Epidermal melanocyte (primary cell): ENCODE data around the gene PLCE1.

Source experiments
- DNase-seq: peaks from one replicate; pipeline ENCODE4 v3.0.0; 2011; ENCODE audit warnings: low spot score; ENCODE audit not compliant: insufficient read length

Gene PLCE1

GRCh38 chr10:94023906-94024305 is 30.2 kb downstream of the PLCE1 start:
- no peak for DNase-seq

- DNase-seq, result no peak
Observed at GRCh38 chr10:94024407-94024806, 30.7 kb downstream of the PLCE1 start.

GRCh38 chr10:94025806-94026205 is 32.1 kb downstream of the PLCE1 start:
- no peak for DNase-seq

- DNase-seq, result no peak
Observed at GRCh38 chr10:94027197-94027596, 33.5 kb downstream of the PLCE1 start.

GRCh38 chr10:94029955-94030354 is 36.2 kb downstream of the PLCE1 start:
- DNase-seq, result no peak

- DNase-seq, result no peak
Observed at GRCh38 chr10:94035982-94036765, 42.4 kb downstream of the PLCE1 start.

GRCh38 chr10:94036766-94037033 is 43.0 kb downstream of the PLCE1 start:
- no peak for DNase-seq

- DNase-seq, result no peak
Observed at GRCh38 chr10:94037286-94037685, 43.6 kb downstream of the PLCE1 start.

GRCh38 chr10:94038024-94038423 is 44.3 kb downstream of the PLCE1 start:
- DNase-seq, result no peak

- no peak for DNase-seq
Observed at GRCh38 chr10:94041206-94041605, 47.5 kb downstream of the PLCE1 start.

GRCh38 chr10:94042001-94042833 is 48.5 kb downstream of the PLCE1 start:
- no peak for DNase-seq

- DNase-seq, result no peak
Observed at GRCh38 chr10:94042834-94043175, 49.1 kb downstream of the PLCE1 start.
